ENCODE data around the gene LCN6. TPM values are rescaled to one million over a fixed set of nuclear protein-coding genes. Genes with fewer than 3 reads are reported as not detected.

The LCN6 gene
- total RNA-seq, 1 experiment from 2014 or later = not detected

- H3K9me3 ChIP-seq (ENCODE audit: control insufficient read depth, low read depth, low read length) = no peaks in the 10 kb centered on the region
- no CpG with 5 or more reads among the region's 3 CpGs for WGBS (ENCODE audit: extremely low coverage, insufficient read length, low lambda C conversion rate)
- no peak overlapping the region for H4K91ac ChIP-seq (ENCODE audit: insufficient read length, low read depth, low read length)
- H3T11ph ChIP-seq (ENCODE audit: low read length) = no peak overlapping the region
- H2BK15ac ChIP-seq (ENCODE audit: low read depth, low read length) = no peak overlapping the region
- H3K4me3 Mint-ChIP-seq = no peak overlapping the region
- H3K4ac ChIP-seq (ENCODE audit: low read depth, low read length) = no peak overlapping the region
- peaks cover 48% of the 10 kb centered on the region for H3K27me3 Mint-ChIP-seq (ENCODE audit: low read depth)
- no peak overlapping the region for H2BK12ac ChIP-seq (ENCODE audit: insufficient read length, low read depth, low read length)
- H3K4me1 Mint-ChIP-seq = peaks cover under 1 to 3% of the 10 kb centered on the region in 2 experiments
- H4K8ac ChIP-seq (replicated peaks; ENCODE audit: insufficient read length, low read depth, low read length) = no peak overlapping the region
- no peak overlapping the region for H2BK5ac ChIP-seq (ENCODE audit: insufficient read length, low read length)
- no peak overlapping the region for H2BK120ac ChIP-seq (ENCODE audit: low read depth, low read length, poor library complexity, severe bottlenecking)
- no peak overlapping the region for H2AFZ ChIP-seq (ENCODE audit: low read length)
- H3K27ac Mint-ChIP-seq = no peak overlapping the region
- H3K27me3 ChIP-seq (ENCODE audit: insufficient read depth, low read length) = no peaks in the 10 kb centered on the region; the same call in 1 of the 2 replicates
- H3K79me1 ChIP-seq (ENCODE audit: insufficient read depth, low read depth, low read length, poor library complexity, severe bottlenecking) = no peaks in the 10 kb centered on the region
- no peak overlapping the region for H4K5ac ChIP-seq (ENCODE audit: insufficient read length, low read depth, low read length)
- H2BK20ac ChIP-seq (ENCODE audit: low read depth, low read length, poor library complexity, severe bottlenecking) = no peak overlapping the region
- H3K18ac ChIP-seq (ENCODE audit: insufficient read length, low read depth, low read length) = no peak overlapping the region
- H3K56ac ChIP-seq (ENCODE audit: insufficient read length, low read depth, low read length) = no peak overlapping the region
- H3K4me1 ChIP-seq (ENCODE audit: insufficient read depth, low read length) = no peaks in the 10 kb centered on the region
- no peak overlapping the region for H3K27ac ChIP-seq (ENCODE audit: insufficient read length, low read depth, low read length)
- no peaks in the 10 kb centered on the region for H4K20me1 ChIP-seq (ENCODE audit: control insufficient read depth, insufficient read depth, insufficient read length)
- TF ChIP-seq CTCF (conservative IDR thresholded peaks at IDR 0.05) = no peak
- no peaks in the 10 kb centered on the region; a peak in 1 of 7 replicates for H3K36me3 Mint-ChIP-seq (ENCODE audit: insufficient read depth in 1 of 3, low read depth in 3 of 3)
- H3K4me2 ChIP-seq (ENCODE audit: insufficient read depth, insufficient read length, low read length) = no peak overlapping the region
- peaks cover 11 to 13% of the 10 kb centered on the region in 2 experiments for H3K9me3 Mint-ChIP-seq
- DNase-seq = no peak
- no peak overlapping the region for H3K9ac ChIP-seq (ENCODE audit: extremely low read depth, insufficient read length, low read length)
- no peaks in the 10 kb centered on the region for H3K79me2 ChIP-seq (ENCODE audit: insufficient read depth, low read length)
- H3K14ac ChIP-seq (ENCODE audit: insufficient read depth, low read length) = no peak overlapping the region
- H3K23ac ChIP-seq (ENCODE audit: insufficient read length, low read depth, low read length) = no peak overlapping the region
- H2AK5ac ChIP-seq (ENCODE audit: insufficient read length, low read length) = no peak overlapping the region
- H3K23me2 ChIP-seq (ENCODE audit: insufficient read length, low read depth, low read length, poor library complexity, severe bottlenecking) = no peaks in the 10 kb centered on the region
Observed at GRCh38 chr9:136782452-136782851, 34.1 kb upstream of the LCN6 start.
